Measurements from ENCODE around the gene ONECUT1.

ONECUT1 gene

DNA sequence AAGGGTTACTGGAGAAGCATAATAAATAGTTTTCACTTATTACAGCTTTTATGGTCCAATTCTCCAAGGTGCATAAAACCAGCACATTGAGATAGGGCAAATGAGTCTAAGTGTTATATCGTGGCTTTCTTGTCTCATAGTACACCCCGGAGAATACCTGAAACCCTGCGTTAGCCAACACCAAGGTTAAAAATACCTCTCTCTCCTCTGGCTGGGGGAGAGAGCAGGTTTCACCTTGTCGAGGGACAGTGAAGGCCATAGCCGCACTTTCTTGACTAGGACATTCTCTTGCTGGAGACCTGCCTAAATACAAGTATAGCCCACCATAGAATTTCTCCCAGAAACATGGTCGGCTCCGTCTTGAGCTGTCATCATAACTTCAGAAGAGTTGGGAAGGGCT is 59.5 kb downstream of the ONECUT1 start:
- no peak for DNase-seq

DNA sequence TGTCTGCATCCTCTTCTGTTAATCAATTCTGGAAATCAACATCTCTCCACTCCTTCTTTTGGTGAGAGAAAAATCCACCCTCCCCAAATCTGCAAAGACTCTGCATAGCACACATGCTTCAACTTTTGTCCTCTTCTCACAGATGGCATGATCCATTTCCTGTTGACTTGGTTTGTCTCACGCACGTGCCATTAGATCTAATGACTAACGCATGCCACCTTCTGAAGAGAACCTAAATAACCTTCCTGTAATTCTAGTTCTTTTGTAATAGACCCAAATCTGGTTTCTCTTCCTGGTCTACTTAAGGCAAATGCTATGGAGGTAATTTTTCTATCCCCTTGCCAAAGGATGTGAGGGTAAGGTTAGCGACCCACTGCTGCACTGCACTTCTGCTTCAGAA is 60.0 kb downstream of the ONECUT1 start:
- peak; percentile 33 for DNase-seq

DNA sequence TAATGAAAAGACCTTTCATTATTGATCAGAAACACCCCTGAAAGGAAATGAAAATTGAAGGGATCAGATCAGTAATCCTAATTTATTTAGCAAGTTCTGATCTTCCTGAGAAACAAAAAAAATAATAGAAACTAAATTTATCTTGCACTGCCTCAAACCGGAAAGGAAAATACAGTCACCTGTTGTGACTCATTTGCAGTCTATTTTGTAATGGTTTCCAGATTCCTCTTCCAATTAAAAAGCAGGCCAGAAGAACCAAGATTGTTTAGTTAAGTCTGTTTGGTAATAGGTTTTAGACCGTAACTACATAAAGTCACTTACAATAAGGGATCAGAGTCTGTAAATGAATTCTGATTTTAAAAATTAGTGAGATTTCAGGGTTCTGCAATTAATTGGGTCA is 61.2 kb downstream of the ONECUT1 start:
- peak; percentile 59 for DNase-seq

DNA sequence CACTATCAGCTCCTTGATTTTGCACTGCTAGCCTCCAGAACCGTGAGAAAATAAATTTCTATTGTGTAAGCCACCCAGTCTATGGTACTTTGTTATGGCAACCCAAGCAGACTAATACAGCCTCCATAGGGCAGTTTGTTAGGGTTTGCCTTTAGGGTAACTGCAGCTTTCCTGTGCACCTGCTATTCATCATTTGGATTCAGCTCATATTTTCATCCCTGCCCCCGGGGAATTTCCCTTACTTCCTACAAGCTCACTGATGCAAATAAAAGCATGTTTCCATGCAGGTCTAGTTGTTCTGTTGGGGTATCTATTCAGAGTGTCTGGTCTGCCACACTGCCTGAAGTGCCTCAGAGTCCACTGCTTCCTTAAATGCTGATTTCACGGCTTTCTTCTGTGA is 62.3 kb downstream of the ONECUT1 start:
- no peak for DNase-seq

DNA sequence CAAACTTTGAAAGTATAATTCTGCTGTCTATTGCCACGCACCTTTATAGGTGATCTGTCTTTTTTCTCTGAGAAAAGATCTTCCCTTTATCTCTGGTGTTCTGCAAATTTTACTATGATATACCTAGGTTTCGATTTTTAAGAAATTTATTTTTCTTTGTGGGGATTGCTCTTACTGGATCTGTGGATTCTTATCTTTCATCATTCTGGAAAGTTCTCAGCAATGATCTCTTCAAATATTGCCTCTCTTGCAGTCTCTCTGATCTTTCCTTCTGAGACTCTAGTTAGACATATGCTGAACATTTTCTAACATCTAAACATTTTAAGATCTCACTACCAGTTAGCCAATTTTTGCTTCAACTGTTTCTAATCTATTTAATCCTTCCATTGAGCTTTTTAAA is 63.9 kb downstream of the ONECUT1 start:
- DNase-seq: no peak

DNA sequence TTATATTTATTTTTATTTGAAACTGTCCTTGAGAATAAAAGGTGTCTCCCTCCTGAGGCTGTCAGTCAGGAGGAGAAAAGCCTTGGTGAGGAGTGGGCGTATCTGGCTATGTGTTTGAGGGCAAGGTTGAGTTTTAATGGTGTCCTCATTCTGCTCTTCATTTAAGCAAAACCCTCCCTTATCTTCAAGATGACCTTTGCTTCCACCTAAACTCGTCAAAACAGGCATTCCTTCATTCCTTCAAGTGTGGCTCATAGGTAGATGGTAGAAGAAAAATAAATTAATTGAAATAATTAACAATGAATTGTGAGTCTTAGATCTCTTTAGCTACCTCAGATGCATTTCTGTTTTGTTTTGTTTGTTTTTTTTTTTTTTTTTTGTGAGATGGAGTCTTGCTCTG is 71.6 kb downstream of the ONECUT1 start:
- DNase-seq: no peak

DNA sequence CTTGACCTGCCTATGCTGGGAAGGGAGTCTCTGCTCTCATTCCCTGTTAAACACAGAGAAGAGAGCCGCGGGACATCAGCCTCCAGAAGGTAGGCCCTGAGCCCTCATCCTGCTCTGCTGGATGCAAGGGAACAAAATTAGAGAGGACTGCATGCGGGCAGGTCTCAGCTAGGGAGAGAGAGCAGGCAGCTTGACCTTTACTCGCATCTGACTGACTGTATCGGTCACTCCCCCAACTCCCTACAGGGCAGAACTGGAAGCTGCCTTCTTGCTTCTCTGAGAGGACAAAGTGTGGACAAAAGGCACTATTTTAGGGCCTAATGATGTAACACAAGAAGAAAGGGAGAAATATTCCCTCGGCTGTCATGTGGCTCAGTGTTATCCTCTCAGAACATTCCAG is 72.2 kb downstream of the ONECUT1 start:
- no peak for DNase-seq

DNA sequence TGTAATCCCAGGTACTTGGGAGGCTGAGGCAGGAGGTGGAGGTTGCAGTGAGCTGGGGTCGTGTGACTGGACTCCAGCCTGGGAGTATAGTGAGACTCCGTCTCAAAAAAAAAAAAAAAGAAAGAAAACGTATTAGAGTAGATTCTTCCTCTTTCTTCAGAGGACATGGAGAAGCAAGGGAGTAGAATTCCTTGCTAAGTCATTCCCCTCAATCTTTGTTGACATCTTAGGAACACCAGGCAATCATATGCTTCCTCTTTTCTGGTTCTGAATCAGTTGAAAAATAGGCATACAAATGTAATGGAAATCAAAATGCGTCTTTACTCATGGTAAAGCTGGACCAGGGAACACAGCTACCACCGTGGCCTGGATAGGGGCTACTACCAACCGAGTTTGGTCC is 72.7 kb downstream of the ONECUT1 start:
- no peak for DNase-seq

DNA sequence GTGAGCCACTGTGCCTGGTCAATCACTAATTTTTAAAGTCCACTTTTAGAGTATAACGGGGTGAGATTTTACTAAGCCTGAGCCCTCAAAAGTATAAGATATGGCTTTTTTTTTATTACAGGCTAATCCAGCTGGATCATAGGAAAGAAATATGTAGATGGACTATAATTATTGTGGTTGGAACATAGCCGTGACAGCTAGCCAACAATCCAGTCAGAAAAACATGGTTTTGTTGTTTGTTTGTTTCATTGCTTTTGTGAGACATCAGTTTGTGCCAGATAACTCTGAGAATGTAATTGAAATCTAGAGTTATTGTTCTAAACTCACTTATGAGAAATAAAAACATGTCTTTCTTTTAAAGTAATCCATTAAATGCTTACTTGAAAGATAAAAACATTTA is 73.6 kb downstream of the ONECUT1 start:
- DNase-seq: no peak

DNA sequence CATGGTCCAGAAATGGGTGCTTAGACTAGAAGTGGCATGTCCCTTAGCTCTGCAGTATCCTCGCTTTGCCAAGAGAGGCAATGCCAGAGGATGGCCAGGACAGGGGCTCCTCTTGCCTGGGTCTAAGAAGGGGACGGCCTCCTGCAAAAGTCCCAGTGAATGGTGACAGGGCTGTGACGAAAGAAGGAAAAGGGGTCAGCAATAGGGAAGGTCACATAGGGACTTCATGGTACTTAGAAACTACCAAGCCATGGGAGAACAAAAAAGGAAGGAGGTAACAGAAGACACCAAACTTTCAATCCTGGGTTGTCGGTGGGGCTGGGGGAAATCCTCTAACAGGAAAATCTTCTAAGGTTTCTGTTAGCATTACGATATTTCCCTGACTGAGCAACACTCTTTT is 74.7 kb downstream of the ONECUT1 start:
- DNase-seq: no peak

DNA sequence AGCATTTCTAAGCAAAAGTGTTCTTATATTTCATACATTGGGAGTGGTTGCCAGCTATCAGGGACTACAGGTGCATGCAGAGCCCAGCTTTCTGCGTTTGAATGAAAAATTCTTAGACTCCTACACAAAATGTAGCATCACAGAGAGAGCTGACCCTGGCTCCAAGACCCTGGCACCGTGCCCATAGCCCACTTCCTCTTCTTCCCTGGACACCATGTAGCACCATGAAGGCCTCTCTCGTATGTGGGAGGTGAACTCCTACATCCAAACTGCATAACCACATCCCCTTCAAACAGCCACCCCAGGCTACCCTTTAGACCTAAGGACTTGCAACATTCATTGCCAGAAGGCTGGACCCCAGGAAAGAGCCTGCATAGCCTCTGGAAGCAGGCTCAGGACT is 75.2 kb downstream of the ONECUT1 start:
- DNase-seq: no peak

DNA sequence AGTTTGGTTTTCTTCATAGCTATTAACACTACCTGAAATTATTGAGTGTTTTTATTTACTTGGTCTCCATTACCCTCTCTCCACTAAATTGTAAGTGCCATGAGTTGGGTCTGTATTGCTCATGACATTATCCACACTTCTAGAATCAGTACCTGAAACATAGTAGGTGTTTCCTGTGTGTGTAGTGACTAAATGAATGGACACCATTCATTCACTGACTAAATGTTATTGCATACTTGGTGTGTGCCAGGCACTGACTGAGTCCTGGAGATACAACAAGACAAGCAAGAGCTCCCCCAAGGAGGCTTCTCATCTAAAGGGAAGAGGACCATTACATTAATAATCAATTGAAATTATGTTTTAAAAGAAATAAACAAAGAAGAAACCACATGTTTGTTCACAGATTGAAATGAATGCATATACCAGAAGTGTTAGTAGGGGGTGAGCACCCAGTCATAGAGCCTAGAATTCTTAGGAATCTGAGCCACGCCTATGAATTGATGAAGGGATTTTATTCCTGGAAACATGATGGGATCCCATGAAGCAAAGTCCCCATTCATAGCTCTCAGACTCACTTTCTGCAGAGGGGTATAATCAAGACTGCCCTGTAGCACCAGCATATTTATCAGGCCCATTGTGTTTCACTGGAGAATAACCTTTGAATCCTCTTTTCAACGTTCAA is 79.3 kb downstream of the ONECUT1 start:
- DNase-seq: no peak

DNA sequence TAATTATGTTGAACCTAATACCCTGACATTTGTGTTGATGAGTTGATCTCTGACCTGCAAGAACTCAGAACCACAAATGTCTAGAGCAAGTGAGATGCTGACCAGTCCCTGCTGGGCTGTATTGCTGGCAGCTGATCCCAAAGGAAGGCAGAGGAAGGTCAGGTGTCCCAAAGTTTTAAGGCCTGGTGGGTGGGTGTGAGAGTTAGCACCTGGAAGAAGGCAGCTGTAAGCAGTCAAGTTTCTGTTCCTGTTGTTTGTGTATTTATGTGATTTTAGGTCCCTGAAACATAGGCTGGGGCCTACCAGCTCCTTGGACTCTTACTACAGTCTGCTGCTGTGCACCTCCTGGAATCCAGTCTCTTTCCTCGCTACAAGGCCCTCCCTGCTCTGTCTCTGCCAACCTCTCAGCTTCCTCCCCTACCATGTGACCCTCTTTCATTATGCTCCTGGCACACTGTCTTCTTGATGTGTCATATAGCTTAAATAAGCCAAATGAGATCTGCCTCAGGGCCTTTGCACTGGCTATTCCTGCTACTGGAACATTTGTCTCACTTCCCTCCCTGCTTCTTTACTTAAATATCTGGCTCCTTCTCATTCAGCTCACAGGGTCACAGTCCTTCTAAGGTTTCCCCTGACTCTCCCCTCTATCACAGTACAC is 80.0 kb downstream of the ONECUT1 start:
- no peak for DNase-seq

DNA sequence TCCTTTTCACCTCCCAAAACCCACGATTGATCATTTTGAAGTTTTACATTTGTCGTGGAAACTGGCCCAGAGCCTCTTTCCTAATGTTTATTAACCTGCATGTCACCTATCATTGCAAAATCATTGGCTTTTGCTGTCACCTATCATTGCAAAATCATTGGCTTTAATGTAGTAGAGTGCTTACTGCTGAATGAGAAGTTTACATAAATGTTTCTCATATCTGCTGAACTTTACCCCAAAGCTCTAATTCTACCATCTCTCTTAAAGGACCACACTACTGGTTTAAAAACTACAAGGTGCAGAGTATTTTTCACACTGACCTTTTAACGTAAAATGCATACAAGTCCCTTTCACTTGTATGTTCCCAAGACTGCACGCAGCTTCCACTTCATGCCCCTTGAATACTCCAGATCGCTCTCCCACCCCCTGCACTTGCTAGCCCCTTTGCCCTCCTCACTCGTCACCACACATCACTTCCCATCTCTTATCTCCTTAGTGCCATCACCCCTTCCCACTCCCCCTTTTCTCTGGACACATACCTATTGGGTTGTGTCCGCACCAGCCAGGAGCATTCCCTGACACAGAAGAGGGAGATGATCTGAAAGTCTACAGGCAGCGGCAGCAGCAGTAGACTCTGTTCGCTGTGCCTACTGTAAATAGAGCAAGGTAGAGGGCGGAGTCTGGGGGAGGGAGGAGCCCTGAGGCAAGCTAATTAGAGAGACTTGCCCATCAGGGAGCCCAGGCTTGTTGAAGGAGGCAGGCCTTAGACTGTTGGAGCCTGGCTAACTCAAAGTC is 80.8 kb downstream of the ONECUT1 start:
- DNase-seq: no peak
